H1 (cell line): ENCODE results near the gene FOXP4. TPM values are rescaled to one million over a fixed set of nuclear protein-coding genes. Genes with fewer than 3 reads are reported as not detected.

Source experiments
- CTCF ChIA-PET: fragments of 300-600 bp; sonication (Branson Sonifier 250); formaldehyde crosslinking; loops from one replicate; lab custom pipeline; 2021; ENCODE audit not compliant: partially characterized antibody; lab: Charles Lee
- POLR2A ChIA-PET: fragments of 300-600 bp; sonication (Branson Sonifier 250); formaldehyde crosslinking; loops from one replicate; lab custom pipeline; 2021; ENCODE audit warnings: inconsistent platforms; ENCODE audit not compliant: partially characterized antibody; lab: Charles Lee
- DNase-seq, 2 experiments: peaks; one replicate each; pipeline versions ENCODE4 v3.0.0 to v3.0.0-alpha.2; 2010 to 2022; ENCODE audit warnings: low spot score in 2 of 2, low read depth in 1 of 2, mixed read lengths in 1 of 2
- FAIRE-seq: peaks from 2 replicates; lab custom pipeline; 2011; peaks lifted over from hg19 to GRCh38; lab: Jason Lieb, UNC
- H2AFZ ChIP-seq: 2 replicates; pipeline ENCODE4 v1.8.1; 2012; ENCODE audit warnings: low read length, inconsistent platforms
- H2AK5ac ChIP-seq: 2 replicates; pipeline ENCODE4 v1.6.1; 2013; ENCODE audit warnings: low read depth, low read length
- H2BK120ac ChIP-seq: replicated peaks from 2 replicates; pipeline ENCODE3; 2013; ENCODE audit warnings: low read depth, low read length, inconsistent platforms
- H2BK12ac ChIP-seq: 2 replicates; pipeline ENCODE4 v1.6.1; 2013; ENCODE audit warnings: low read depth, low read length
- H2BK15ac ChIP-seq: 2 replicates; pipeline ENCODE4 v1.6.1; 2013; ENCODE audit warnings: low read length
- H2BK20ac ChIP-seq: 2 replicates; pipeline ENCODE4 v1.6.1; 2013; ENCODE audit warnings: low read length
- H2BK5ac ChIP-seq: 2 replicates; pipeline ENCODE4 v1.6.1; 2013; ENCODE audit warnings: low read depth, low read length
- H3K14ac ChIP-seq: 2 replicates; pipeline ENCODE4 v1.6.1; 2013; ENCODE audit warnings: inconsistent platforms; ENCODE audit not compliant: insufficient read length
- H3K18ac ChIP-seq: 2 replicates; pipeline ENCODE4 v1.6.1; 2013; ENCODE audit warnings: low read length; ENCODE audit errors: extremely low read depth
- H3K23ac ChIP-seq: 2 replicates; pipeline ENCODE4 v1.6.1; 2013; ENCODE audit warnings: inconsistent platforms; ENCODE audit not compliant: insufficient read length
- H3K23me2 ChIP-seq: 2 replicates; pipeline ENCODE4 v1.6.1; 2013; ENCODE audit warnings: low read depth, low read length
- H3K27ac ChIP-seq: 2 replicates; pipeline ENCODE4 v1.6.1; 2011; ENCODE audit warnings: low read depth, low read length, inconsistent platforms
- H3K27me3 ChIP-seq, 4 experiments: replicated peaks in 1 of 4; 1 replicate in 1 of 4; 2 replicates in 3 of 4; pipeline versions ENCODE4 v1.6.1 to v1.8.1; 2011 to 2013; ENCODE audit warnings: low read length in 3 of 4, mild to moderate bottlenecking in 3 of 4, inconsistent platforms in 2 of 4, mixed read lengths in 2 of 4, moderate library complexity in 1 of 4; ENCODE audit not compliant: control insufficient read depth in 3 of 4, insufficient read depth in 3 of 4; ENCODE audit errors: extremely low read depth in 1 of 4
- H3K36me3 ChIP-seq, 4 experiments: 2 replicates each; pipeline versions ENCODE4 v1.6.1 to v1.8.1; 2011 to 2013; ENCODE audit warnings: mild to moderate bottlenecking in 4 of 4, low read length in 3 of 4, moderate library complexity in 2 of 4, control low read depth in 1 of 4, inconsistent platforms in 1 of 4; ENCODE audit not compliant: insufficient read depth in 4 of 4, control insufficient read depth in 2 of 4
- H3K4ac ChIP-seq: replicated peaks from 2 replicates; pipeline ENCODE3; 2013; ENCODE audit warnings: low read length, low read depth, mixed read lengths, inconsistent platforms; ENCODE audit not compliant: insufficient read length
- H3K4me1 ChIP-seq, 4 experiments: replicated peaks in 1 of 4; 1 replicate in 1 of 4; 2 replicates in 3 of 4; pipeline versions ENCODE4 v1.6.1 to v1.8.1; 2011 to 2013; ENCODE audit warnings: low read length in 3 of 4, inconsistent platforms in 2 of 4, mixed read lengths in 1 of 4; ENCODE audit not compliant: insufficient read depth in 4 of 4, control insufficient read depth in 3 of 4
- H3K4me2 ChIP-seq, 2 experiments: 2 replicates each; pipeline versions ENCODE4 v1.6.1 to v1.8.1; 2011 to 2013; ENCODE audit warnings: low read depth in 2 of 2, low read length in 2 of 2, control low read depth in 1 of 2, inconsistent platforms in 1 of 2, mild to moderate bottlenecking in 1 of 2; ENCODE audit not compliant: insufficient read depth in 1 of 2
- H3K4me3 ChIP-seq, 4 experiments: fragments of 200-600, 300-600 bp in 1 of 4; sonication (generic), shearing (Covaris generic), sonication (Bioruptor Twin) in 1 of 4; 2 replicates each; pipeline versions ENCODE4 v1.5.1 to v1.8.1; 2011 to 2016; ENCODE audit warnings: low read length in 4 of 4, low read depth in 3 of 4, control low read depth in 2 of 4, inconsistent platforms in 2 of 4, mild to moderate bottlenecking in 2 of 4, mixed read lengths in 1 of 4, moderate library complexity in 1 of 4; ENCODE audit not compliant: insufficient read depth in 2 of 4; ENCODE audit errors: extremely low read depth in 1 of 4
- H3K56ac ChIP-seq: replicated peaks from 2 replicates; pipeline ENCODE3; 2013; ENCODE audit warnings: low read depth, mild to moderate bottlenecking, mixed read lengths, low read length, inconsistent platforms; ENCODE audit not compliant: insufficient read length
- H3K79me1 ChIP-seq: 2 replicates; pipeline ENCODE4 v1.6.1; 2013; ENCODE audit warnings: low read depth, low read length, control low read depth
- H3K79me2 ChIP-seq, 2 experiments: 2 replicates each; pipeline versions ENCODE4 v1.6.1 to v1.8.1; 2012 to 2013; ENCODE audit warnings: low read length in 2 of 2, mild to moderate bottlenecking in 2 of 2, inconsistent platforms in 1 of 2; ENCODE audit not compliant: insufficient read depth in 2 of 2, control insufficient read depth in 1 of 2
- H3K9ac ChIP-seq, 4 experiments: replicated peaks in 1 of 4; 1 replicate in 1 of 4; 2 replicates in 3 of 4; pipeline versions ENCODE4 v1.6.1 to v1.8.1; 2011 to 2013; ENCODE audit warnings: low read depth in 3 of 4, low read length in 3 of 4, control low read depth in 2 of 4, mild to moderate bottlenecking in 2 of 4, moderate library complexity in 2 of 4, inconsistent platforms in 1 of 4; ENCODE audit errors: extremely low read depth in 1 of 4
- H3K9me3 ChIP-seq, 2 experiments: 2 replicates each; pipeline versions ENCODE4 v1.6.1 to v1.8.1; 2012 to 2013; ENCODE audit warnings: mild to moderate bottlenecking in 2 of 2, moderate library complexity in 2 of 2, control low read depth in 1 of 2, inconsistent platforms in 1 of 2, low read depth in 1 of 2, low read length in 1 of 2, mixed read lengths in 1 of 2; ENCODE audit not compliant: insufficient read depth in 2 of 2
- H4K20me1 ChIP-seq, 2 experiments: replicated peaks in 1 of 2; 2 replicates each; pipeline versions ENCODE3 to v1.8.1; 2011 to 2013; ENCODE audit warnings: inconsistent platforms in 2 of 2, low read length in 2 of 2, mild to moderate bottlenecking in 1 of 2; ENCODE audit not compliant: insufficient read depth in 2 of 2, control insufficient read depth in 1 of 2
- H4K5ac ChIP-seq: 2 replicates; pipeline ENCODE4 v1.6.1; 2013; ENCODE audit warnings: low read length, low read depth, mixed read lengths, inconsistent platforms; ENCODE audit not compliant: insufficient read length
- H4K8ac ChIP-seq: 2 replicates; pipeline ENCODE4 v1.8.0; 2013; ENCODE audit warnings: mild to moderate bottlenecking, moderate library complexity, low read length, inconsistent platforms; ENCODE audit not compliant: insufficient read depth; ENCODE audit errors: extremely low read depth
- H4K91ac ChIP-seq: replicated peaks from 2 replicates; pipeline ENCODE3; 2013; ENCODE audit warnings: low read length, mixed read lengths, inconsistent platforms; ENCODE audit not compliant: insufficient read length
- SIX5 ChIP-seq: IDR thresholded peaks from 2 replicates; pipeline ENCODE4 v1.6.1; 2011; ENCODE audit warnings: mild to moderate bottlenecking, low read depth, low read length
- WGBS, 2 experiments: shearing (Covaris generic) in 1 of 2; methylation state at CpG; one replicate each; pipeline versions ENCODE4 v1.1.6 to v1.1.7; 2013 to 2015; ENCODE audit warnings: low lambda C conversion rate in 2 of 2, mixed read lengths in 2 of 2, inconsistent platforms in 1 of 2, low coverage in 1 of 2, missing lambda C conversion rate in 1 of 2; ENCODE audit not compliant: insufficient replicate concordance in 2 of 2, insufficient coverage in 1 of 2, insufficient read length in 1 of 2; ENCODE audit errors: extremely low coverage in 1 of 2, missing lambda C conversion rate in 1 of 2; 5-methylcytosine and 5-hydroxymethylcytosine counted together
- polyA plus RNA-seq, 7 experiments: library from polyadenylated mRNA; depleted of rRNA in 3 of 7; stranded (reverse) in 5 of 7; unstranded in 2 of 7; fragments of >200 nt in 5 of 7; fragments of 200-250 nt in 2 of 7; gene quantifications; 1 replicate in 5 of 7; 2 replicates in 1 of 7; 4 replicates in 1 of 7; pipeline versions ENCODE4 v1.2.1 to v1.2.3, GENCODE V29; 2011 to 2013; ENCODE audit warnings: missing spikeins in 2 of 7, mixed read lengths in 2 of 7
- total RNA-seq: library from RNA; stranded (reverse); fragmentation: NEBNext Ultra II Directional; extraction: Animal tissue kit (Norgen Biotek cat#: 25700); gene quantifications from 2 replicates; pipeline ENCODE4 v1.2.1, GENCODE V29; 2021

FOXP4 gene
- total and polyA plus RNA-seq, 2 of the 8 experiments (the other 6 are each of a cell fraction or from before 2014, with no cell fraction given), result 4.8 to 13.3 TPM

DNA sequence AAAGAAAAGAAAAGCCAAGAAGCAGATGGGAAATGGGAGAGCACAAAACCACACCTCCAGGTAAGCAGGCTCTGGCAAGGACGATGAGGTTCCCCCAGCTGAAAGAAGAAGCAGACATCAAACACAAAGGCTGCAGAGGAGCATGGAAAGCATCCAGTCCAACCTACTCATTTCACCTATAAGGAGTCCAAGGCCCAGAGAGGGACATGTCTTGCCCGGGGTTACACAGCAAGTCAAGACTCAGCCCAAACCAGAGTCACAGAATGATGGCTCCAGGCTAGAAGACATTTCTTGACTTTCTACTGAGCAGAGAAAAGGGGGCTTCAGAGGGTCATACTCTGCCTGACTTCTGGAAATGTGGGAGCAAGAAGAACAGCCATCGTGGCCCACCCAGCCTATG is 45.6 kb upstream of the FOXP4 start:
- H3K79me2 ChIP-seq, result no peaks in the 10 kb centered on the region
- H3K23ac ChIP-seq, result no peak overlapping the region
- FAIRE-seq (no peak), DNase-seq (no peak)
- no peak overlapping the region for H4K5ac ChIP-seq
- H3K4me1 ChIP-seq, result peaks cover 1 to 20% (median 8%) of the 10 kb centered on the region in 4 experiments
- H3K27me3 ChIP-seq, result peaks cover 15 to 50% (median 38%) of the 10 kb centered on the region in 4 experiments
- no peak overlapping the region for H2AFZ ChIP-seq
- peaks cover 8% of the 10 kb centered on the region for H3K23me2 ChIP-seq
- H4K20me1 ChIP-seq, result no peaks in the 10 kb centered on the region
- no peak overlapping the region for H2BK12ac ChIP-seq
- H2BK120ac ChIP-seq, result no peak overlapping the region
- H2BK20ac ChIP-seq, result no peak overlapping the region
- H3K4ac ChIP-seq, result no peak overlapping the region
- no peak overlapping the region for H4K8ac ChIP-seq
- no peak overlapping the region for H2BK15ac ChIP-seq
- no peak overlapping the region for H2BK5ac ChIP-seq
- ChIA-PET CTCF (interaction anchor here (1.4 to 2.1 kb wide), 5 partner anchors 17 to 132 kb away, joined by 4 to 7 read pairs (median 5); no protein-coding TSS in a partner anchor), POLR2A (no interaction called here)
- H4K91ac ChIP-seq, result no peak overlapping the region
- TF ChIP-seq SIX5, result no peak
- H3K4me2 ChIP-seq, result no peak overlapping the region
- no peak overlapping the region for H3K27ac ChIP-seq
- no peaks in the 10 kb centered on the region for H3K36me3 ChIP-seq
- H2AK5ac ChIP-seq, result no peak overlapping the region
- no peak overlapping the region; a peak in 1 of 7 replicates for H3K9ac ChIP-seq
- no peaks in the 10 kb centered on the region for H3K79me1 ChIP-seq
- H3K9me3 ChIP-seq, result no peaks in the 10 kb centered on the region
- H3K14ac ChIP-seq, result no peak overlapping the region
- H3K4me3 ChIP-seq, result no peak overlapping the region
- H3K18ac ChIP-seq, result no peak overlapping the region
- WGBS, 2 experiments, result 79% methylated on average over 3 of the region's 3 CpGs; no CpG with 5 or more reads in 1 of the 2 experiments
- no peak overlapping the region for H3K56ac ChIP-seq
